OCI-LY7 (cell line): ENCODE measurements around the gene CATSPERZ. TPM values are rescaled to one million over a fixed set of nuclear protein-coding genes. Genes with fewer than 3 reads are reported as not detected.

Experiments used
- BruUV-seq: library from RNA; stranded (reverse); fragments of 400-500 nt; replicated peaks from 2 replicates; lab custom pipeline; 2021; lab: Mats Ljungman, UMichigan
- CTCF ChIA-PET: fragments of 300-600 bp; sonication (Branson Sonifier 250); formaldehyde crosslinking; loops from one replicate; lab custom pipeline; 2022; ENCODE audit warnings: antibody characterized with exemption; ENCODE audit not compliant: unreplicated experiment; lab: Charles Lee
- POLR2A ChIA-PET: fragments of 300-600 bp; sonication (Branson Sonifier 250); formaldehyde crosslinking; loops from one replicate; lab custom pipeline; 2022; ENCODE audit warnings: antibody characterized with exemption; lab: Charles Lee
- DNase-seq: peaks from one replicate; pipeline ENCODE4 v3.0.0-alpha.2; 2015; ENCODE audit warnings: low spot score
- H2AFZ ChIP-seq: fragments of 200-600 bp; sonication (generic), shearing (Covaris generic); 2 replicates; pipeline ENCODE4 v1.6.1; 2014; ENCODE audit warnings: mild to moderate bottlenecking, antibody characterized with exemption, low read length, moderate library complexity
- H3K27ac ChIP-seq: fragments of 200-600 bp; sonication (generic); 2 replicates; pipeline ENCODE4 v1.5.1; 2014; ENCODE audit warnings: mixed run types, low read depth, mild to moderate bottlenecking, moderate library complexity, low read length, inconsistent platforms; ENCODE audit not compliant: poor library complexity, severe bottlenecking
- H3K36me3 ChIP-seq: fragments of 200-600 bp; sonication (generic); 2 replicates; pipeline ENCODE4 v1.6.1; 2014; ENCODE audit warnings: mild to moderate bottlenecking, antibody characterized with exemption, low read length, moderate library complexity, mixed read lengths; ENCODE audit not compliant: insufficient read depth
- H3K4me1 ChIP-seq: fragments of 200-600 bp; sonication (generic); 2 replicates; pipeline ENCODE4 v1.5.1; 2014; ENCODE audit warnings: mild to moderate bottlenecking, low read length; ENCODE audit not compliant: insufficient read depth, poor library complexity, severe bottlenecking
- H3K4me2 ChIP-seq: fragments of 200-600 bp; sonication (generic); 2 replicates; pipeline ENCODE4 v1.6.1; 2014; ENCODE audit warnings: mild to moderate bottlenecking, low read length
- H3K4me3 ChIP-seq: fragments of 200-600 bp; sonication (generic); 2 replicates; pipeline ENCODE4 v1.5.1; 2014; ENCODE audit warnings: mild to moderate bottlenecking, low read depth, low read length; ENCODE audit not compliant: poor library complexity, severe bottlenecking
- H3K79me2 ChIP-seq: fragments of 200-600 bp; sonication (generic); 2 replicates; pipeline ENCODE4 v1.6.1; 2016; ENCODE audit warnings: low read depth, mild to moderate bottlenecking, low read length, moderate library complexity, mixed read lengths; ENCODE audit not compliant: insufficient read depth
- H3K9me2 ChIP-seq: fragments of 200-600 bp; sonication (generic); 2 replicates; pipeline ENCODE4 v1.6.1; 2016; ENCODE audit warnings: mild to moderate bottlenecking, low read length, mixed read lengths; ENCODE audit not compliant: insufficient read depth
- H3K9me3 ChIP-seq: fragments of 200-600 bp; sonication (generic); 2 replicates; pipeline ENCODE4 v1.6.1; 2014; ENCODE audit warnings: mild to moderate bottlenecking, mixed run types, low read length, mixed read lengths
- H4K20me1 ChIP-seq: fragments of 200-600 bp; sonication (generic); 2 replicates; pipeline ENCODE4 v1.6.1; 2014; ENCODE audit warnings: mild to moderate bottlenecking, antibody characterized with exemption, low read length, moderate library complexity, mixed read lengths; ENCODE audit not compliant: insufficient read depth
- EZH2phosphoT487 ChIP-seq: fragments of 200-600 bp; sonication (generic); IDR thresholded peaks from 2 replicates; pipeline ENCODE4 v1.6.1; 2018; ENCODE audit warnings: low read depth, borderline replicate concordance, mild to moderate bottlenecking, mixed run types, antibody characterized with exemption, low read length, moderate library complexity, mixed read lengths
- intact Hi-C: fragments of 100-400 bp; cut with micrococcal nuclease; formaldehyde crosslinking; loops from one replicate; pipeline ENCODE4 v1.10.0; 2022; ENCODE audit not compliant: unreplicated experiment
- microRNA-seq: library from miRNA; unstranded; fragments of <30 nt; microRNA quantifications from one replicate; pipeline ENCODE4 v1.2.0, GENCODE V29; 2022; ENCODE audit warnings: borderline replicate concordance
- small RNA-seq: library from RNA; depleted of rRNA; stranded (forward); fragments of <200 nt; gene quantifications from one replicate; pipeline ENCODE3, GENCODE V24; 2014
- total RNA-seq, 2 experiments: library from RNA; depleted of rRNA in 1 of 2; stranded (reverse); fragments of >200 nt in 1 of 2; shearing (Covaris generic) in 1 of 2; gene quantifications; 2 replicates each; pipeline ENCODE4 v1.2.3, GENCODE V29; 2014 to 2022
- TF ChIP-seq, protein P1 (sequence below): fragments of 200-600 bp; sonication (generic); conservative IDR thresholded peaks from 2 replicates; pipeline ENCODE4 v1.5.1; 2014; ENCODE audit warnings: mild to moderate bottlenecking, antibody characterized with exemption, low read length, moderate library complexity, mixed read lengths

The CATSPERZ gene
- total RNA-seq, 2 experiments from 2014 or later = 0.38 TPM; not detected in 1

DNA sequence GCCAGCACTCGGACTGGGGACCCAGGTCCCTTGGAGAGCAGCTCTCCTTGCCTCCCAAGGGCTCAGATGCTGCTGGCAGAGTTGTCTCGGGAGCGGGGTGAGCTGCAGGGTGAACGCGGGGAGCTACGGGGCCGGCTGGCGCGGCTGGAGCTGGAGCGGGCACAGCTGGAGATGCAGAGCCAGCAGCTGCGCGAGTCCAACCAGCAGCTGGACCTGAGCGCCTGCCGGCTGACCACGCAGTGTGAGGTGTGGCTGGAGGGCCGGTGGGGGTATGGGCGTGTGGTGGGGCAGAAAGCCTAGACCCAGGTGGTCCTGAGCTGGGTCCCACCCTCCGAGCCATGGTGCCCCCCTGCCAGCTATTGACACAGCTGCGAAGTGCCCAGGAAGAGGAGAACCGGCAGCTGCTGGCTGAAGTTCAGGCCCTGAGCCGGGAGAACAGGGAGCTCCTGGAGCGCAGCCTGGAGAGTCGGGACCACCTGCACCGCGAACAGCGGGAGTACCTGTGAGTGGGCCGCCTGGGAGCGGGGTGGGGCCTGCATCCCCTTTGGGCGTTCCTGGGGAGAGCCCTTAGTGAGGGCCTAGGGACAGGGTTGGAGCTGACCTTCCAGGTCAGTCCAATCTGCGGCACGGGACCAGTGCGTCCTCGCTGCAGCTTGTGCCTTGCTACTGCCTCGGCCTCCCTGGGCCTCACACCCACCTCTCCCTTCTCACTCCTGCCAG is 53.0 kb downstream of the CATSPERZ start:
- BruUV-seq = TSS peak; percentile 49
- ChIA-PET CTCF (interaction anchor here (0.5 to 0.6 kb wide), 2 partner anchors 447 to 709 kb away, joined by 3 read pairs; no protein-coding TSS in a partner anchor), POLR2A (interaction anchor here (0.6 kb wide), 1 partner anchor 140 kb away, joined by 4 read pairs; no protein-coding TSS in a partner anchor)
- Histone ChIP-seq H3K4me3 (no peak overlapping the region), H3K9me3 (no peaks in the 10 kb centered on the region), H3K36me3 (peaks cover 12% of the 10 kb centered on the region; the same call in 1 of the 2 replicates), H2AFZ (no peak overlapping the region), H3K79me2 (no peaks in the 10 kb centered on the region), H3K4me2 (no peak overlapping the region), H3K4me1 (peaks cover 24% of the 10 kb centered on the region), H3K9me2 (no peaks in the 10 kb centered on the region), H4K20me1 (no peaks in the 10 kb centered on the region), H3K27ac (no peak overlapping the region)
- no peak for DNase-seq
- TF ChIP-seq, protein P1, sequence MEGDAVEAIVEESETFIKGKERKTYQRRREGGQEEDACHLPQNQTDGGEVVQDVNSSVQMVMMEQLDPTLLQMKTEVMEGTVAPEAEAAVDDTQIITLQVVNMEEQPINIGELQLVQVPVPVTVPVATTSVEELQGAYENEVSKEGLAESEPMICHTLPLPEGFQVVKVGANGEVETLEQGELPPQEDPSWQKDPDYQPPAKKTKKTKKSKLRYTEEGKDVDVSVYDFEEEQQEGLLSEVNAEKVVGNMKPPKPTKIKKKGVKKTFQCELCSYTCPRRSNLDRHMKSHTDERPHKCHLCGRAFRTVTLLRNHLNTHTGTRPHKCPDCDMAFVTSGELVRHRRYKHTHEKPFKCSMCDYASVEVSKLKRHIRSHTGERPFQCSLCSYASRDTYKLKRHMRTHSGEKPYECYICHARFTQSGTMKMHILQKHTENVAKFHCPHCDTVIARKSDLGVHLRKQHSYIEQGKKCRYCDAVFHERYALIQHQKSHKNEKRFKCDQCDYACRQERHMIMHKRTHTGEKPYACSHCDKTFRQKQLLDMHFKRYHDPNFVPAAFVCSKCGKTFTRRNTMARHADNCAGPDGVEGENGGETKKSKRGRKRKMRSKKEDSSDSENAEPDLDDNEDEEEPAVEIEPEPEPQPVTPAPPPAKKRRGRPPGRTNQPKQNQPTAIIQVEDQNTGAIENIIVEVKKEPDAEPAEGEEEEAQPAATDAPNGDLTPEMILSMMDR = no peak
- no peak for TF ChIP-seq EZH2phosphoT487
- intact Hi-C loops = no loop called here

DNA sequence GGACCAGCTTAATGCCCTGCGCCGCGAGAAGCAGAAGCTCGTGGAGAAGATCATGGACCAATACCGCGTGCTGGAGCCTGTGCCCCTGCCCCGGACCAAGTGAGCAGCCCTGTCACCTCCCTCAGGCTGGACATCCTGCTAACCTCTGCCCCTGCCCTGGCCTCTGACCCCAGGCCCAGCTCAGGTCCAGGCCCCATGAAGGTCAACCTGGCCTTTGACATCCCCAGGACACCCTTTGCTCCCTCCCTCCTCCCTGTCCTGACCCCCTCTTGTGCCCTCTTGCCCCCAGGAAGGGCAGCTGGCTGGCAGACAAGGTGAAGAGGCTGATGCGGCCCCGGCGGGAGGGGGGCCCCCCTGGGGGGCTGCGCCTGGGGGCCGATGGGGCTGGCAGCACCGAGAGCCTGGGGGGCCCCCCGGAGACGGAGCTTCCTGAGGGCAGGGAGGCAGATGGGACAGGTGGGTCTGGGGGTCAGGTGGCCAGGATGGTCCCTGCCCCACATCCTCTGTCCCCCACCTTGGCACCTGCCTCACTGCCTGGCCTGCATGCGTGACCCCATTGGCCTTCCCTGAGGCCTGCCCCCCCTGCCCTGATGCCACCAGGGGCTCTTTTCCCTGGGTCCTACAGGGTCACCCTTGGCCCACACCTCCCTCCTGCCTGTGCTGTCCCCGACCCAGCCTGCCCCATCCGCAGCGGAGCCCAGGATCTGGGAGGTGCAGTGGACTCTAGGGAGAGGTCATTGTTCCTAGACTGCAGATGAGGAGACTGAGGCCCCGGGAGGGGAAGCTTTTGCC is 53.8 kb downstream of the CATSPERZ start:
- H3K9me2 ChIP-seq = no peaks in the 10 kb centered on the region
- H3K79me2 ChIP-seq = no peaks in the 10 kb centered on the region
- peaks cover 12% of the 10 kb centered on the region; the same call in 1 of the 2 replicates for H3K36me3 ChIP-seq
- no TSS peak for BruUV-seq
- no peak overlapping the region for H3K27ac ChIP-seq
- H3K4me1 ChIP-seq = peaks cover 31% of the 10 kb centered on the region
- no peak overlapping the region for H3K4me2 ChIP-seq
- TF ChIP-seq EZH2phosphoT487 = no peak
- TF ChIP-seq, protein P1 = no peak
- no peaks in the 10 kb centered on the region for H4K20me1 ChIP-seq
- ChIA-PET CTCF (interaction anchor here (0.6 to 3.1 kb wide), 3 partner anchors 36 to 446 kb away, joined by 3 to 33 read pairs (median 8); partner anchors contain the start of genes PRDX5 and TRMT112), POLR2A (interaction anchor here (0.6 to 3.2 kb wide), 2 partner anchors 36 to 140 kb away, joined by 4 to 17 read pairs; partner anchors contain the start of genes PRDX5 and TRMT112)
- intact Hi-C loops = no loop called here
- no peak for DNase-seq
- H2AFZ ChIP-seq = no peak overlapping the region
- no peak overlapping the region for H3K4me3 ChIP-seq
- no peaks in the 10 kb centered on the region for H3K9me3 ChIP-seq

Small RNA genes within 50 kb of the gene (microRNA-seq; reads per million reads assigned to microRNA genes)
- 5.3 reads per million for gene MIR7155

Small RNA genes within 50 kb of the gene (small RNA-seq; reads per million reads assigned to genes)
- not detected for gene MIR7155
- not detected for gene RF00019

Other genes with a start within 250 kb of the CATSPERZ start
- gene MACROD1, start 134.2 kb upstream of the CATSPERZ start, total RNA-seq (2014; rRNA removed; shearing (Covaris generic)) = 24.8 and 25.4 TPM in 2 replicates
- 14.4 and 14.7 TPM in 2 replicates for gene MACROD1, start 134.2 kb upstream of the CATSPERZ start, total RNA-seq (2022)
- gene STIP1, start 114.2 kb upstream of the CATSPERZ start, total RNA-seq (2014; rRNA removed; shearing (Covaris generic)) = 271 and 309 TPM in 2 replicates
- 186 and 240 TPM in 2 replicates for gene STIP1, start 114.2 kb upstream of the CATSPERZ start, total RNA-seq (2022)
- 116 and 120 TPM in 2 replicates for gene FERMT3, start 93.6 kb upstream of the CATSPERZ start, total RNA-seq (2014; rRNA removed; shearing (Covaris generic))
- 167 and 201 TPM in 2 replicates for gene FERMT3, start 93.6 kb upstream of the CATSPERZ start, total RNA-seq (2022)
- gene TRPT1, start 74.2 kb upstream of the CATSPERZ start, total RNA-seq (2014; rRNA removed; shearing (Covaris generic)) = 35.7 and 49.0 TPM in 2 replicates
- 40.1 and 40.6 TPM in 2 replicates for gene TRPT1, start 74.2 kb upstream of the CATSPERZ start, total RNA-seq (2022)
- gene NUDT22, start 74.1 kb upstream of the CATSPERZ start, total RNA-seq (2014; rRNA removed; shearing (Covaris generic)) = 54.6 and 81.4 TPM in 2 replicates
- gene NUDT22, start 74.1 kb upstream of the CATSPERZ start, total RNA-seq (2022) = 98.4 and 100 TPM in 2 replicates
- 14.1 and 19.2 TPM in 2 replicates for gene DNAJC4, start 69.8 kb upstream of the CATSPERZ start, total RNA-seq (2014; rRNA removed; shearing (Covaris generic))
- 42.4 and 56.0 TPM in 2 replicates for gene DNAJC4, start 69.8 kb upstream of the CATSPERZ start, total RNA-seq (2022)
- 35.3 and 46.3 TPM in 2 replicates for gene VEGFB, start 65.8 kb upstream of the CATSPERZ start, total RNA-seq (2014; rRNA removed; shearing (Covaris generic))
- gene VEGFB, start 65.8 kb upstream of the CATSPERZ start, total RNA-seq (2022) = 59.6 and 60.8 TPM in 2 replicates
- gene FKBP2, start 59.3 kb upstream of the CATSPERZ start, total RNA-seq (2014; rRNA removed; shearing (Covaris generic)) = 57.3 and 70.6 TPM in 2 replicates
- gene FKBP2, start 59.3 kb upstream of the CATSPERZ start, total RNA-seq (2022) = 39.7 and 45.5 TPM in 2 replicates
- gene PPP1R14B, start 53.4 kb upstream of the CATSPERZ start, total RNA-seq (2014; rRNA removed; shearing (Covaris generic)) = 198 and 219 TPM in 2 replicates
- gene PPP1R14B, start 53.4 kb upstream of the CATSPERZ start, total RNA-seq (2022) = 207 and 223 TPM in 2 replicates
- 7.6 and 8.6 TPM in 2 replicates for gene PLCB3, start 48.8 kb upstream of the CATSPERZ start, total RNA-seq (2014; rRNA removed; shearing (Covaris generic))
- 10.3 and 12.4 TPM in 2 replicates for gene PLCB3, start 48.8 kb upstream of the CATSPERZ start, total RNA-seq (2022)
- gene BAD, start 15.7 kb upstream of the CATSPERZ start, total RNA-seq (2014; rRNA removed; shearing (Covaris generic)) = 43.3 and 74.2 TPM in 2 replicates
- gene BAD, start 15.7 kb upstream of the CATSPERZ start, total RNA-seq (2022) = 19.3 and 21.2 TPM in 2 replicates
- gene GPR137, start 14.5 kb upstream of the CATSPERZ start, total RNA-seq (2014; rRNA removed; shearing (Covaris generic)) = 18.3 and 19.5 TPM in 2 replicates
- gene GPR137, start 14.5 kb upstream of the CATSPERZ start, total RNA-seq (2022) = 49.6 and 52.3 TPM in 2 replicates
- 0.95 TPM in 1 of 2 replicates, not detected in the other for gene KCNK4, start 9.1 kb upstream of the CATSPERZ start, total RNA-seq (2014; rRNA removed; shearing (Covaris generic))
- 0.80 and 0.92 TPM in 2 replicates for gene KCNK4, start 9.1 kb upstream of the CATSPERZ start, total RNA-seq (2022)
- gene ESRRA, start 5.2 kb downstream of the CATSPERZ start, total RNA-seq (2014; rRNA removed; shearing (Covaris generic)) = 28.6 and 42.3 TPM in 2 replicates
- 44.9 and 57.8 TPM in 2 replicates for gene ESRRA, start 5.2 kb downstream of the CATSPERZ start, total RNA-seq (2022)
- 322 and 414 TPM in 2 replicates for gene TRMT112, start 17.2 kb downstream of the CATSPERZ start, total RNA-seq (2014; rRNA removed; shearing (Covaris generic))
- gene TRMT112, start 17.2 kb downstream of the CATSPERZ start, total RNA-seq (2022) = 198 and 205 TPM in 2 replicates
- gene PRDX5, start 17.8 kb downstream of the CATSPERZ start, total RNA-seq (2014; rRNA removed; shearing (Covaris generic)) = 177 and 200 TPM in 2 replicates
- 168 and 217 TPM in 2 replicates for gene PRDX5, start 17.8 kb downstream of the CATSPERZ start, total RNA-seq (2022)
- gene CCDC88B, start 39.8 kb downstream of the CATSPERZ start, total RNA-seq (2014; rRNA removed; shearing (Covaris generic)) = 40.7 and 44.1 TPM in 2 replicates
- gene CCDC88B, start 39.8 kb downstream of the CATSPERZ start, total RNA-seq (2022) = 61.5 and 67.2 TPM in 2 replicates
- 9.0 and 16.7 TPM in 2 replicates for gene RPS6KA4, start 58.8 kb downstream of the CATSPERZ start, total RNA-seq (2014; rRNA removed; shearing (Covaris generic))
- 11.0 and 13.4 TPM in 2 replicates for gene RPS6KA4, start 58.8 kb downstream of the CATSPERZ start, total RNA-seq (2022)